ENCODE measurements around the gene STYXL2.

Gene STYXL2

GRCh38 chr1:167100730-167101129 is 6.9 kb downstream of the STYXL2 start:
- Histone ChIP-seq H3K4me3 (ENCODE audit: low read length) (no peak overlapping the region), H3K27me3 (ENCODE audit: control insufficient read depth, insufficient read depth, low read length) (no peaks in the 10 kb centered on the region), H3K9ac (ENCODE audit: low read length) (no peak overlapping the region), H3K36me3 (ENCODE audit: control insufficient read depth, insufficient read depth, low read length) (no peaks in the 10 kb centered on the region), H3K4me1 (ENCODE audit: control insufficient read depth, insufficient read depth, low read length) (no peaks in the 10 kb centered on the region), H3K9me3 (ENCODE audit: control insufficient read depth, low read length) (no peaks in the 10 kb centered on the region)

DNA sequence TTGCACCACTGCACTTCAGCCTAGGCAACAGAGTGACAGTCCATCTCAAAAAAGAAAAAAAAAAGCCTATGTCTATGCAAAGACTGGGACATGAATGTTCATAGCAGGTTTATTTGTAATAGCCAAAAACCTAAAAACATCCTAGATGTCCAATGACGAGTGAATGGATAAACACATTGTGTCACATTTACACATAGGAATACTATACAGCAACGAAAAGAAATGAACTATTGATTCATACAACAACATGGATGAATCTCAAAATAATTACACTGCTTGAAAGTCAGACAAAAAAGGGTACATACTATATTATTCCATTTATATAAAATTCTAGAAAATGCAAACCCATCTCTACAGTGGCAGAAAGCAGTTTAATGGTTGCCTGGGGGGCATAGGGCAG is 7.9 kb downstream of the STYXL2 start:
- H3K27me3 ChIP-seq (ENCODE audit: control insufficient read depth, insufficient read depth, low read length): no peaks in the 10 kb centered on the region
- H3K36me3 ChIP-seq (ENCODE audit: control insufficient read depth, insufficient read depth, low read length): no peaks in the 10 kb centered on the region
- H3K9ac ChIP-seq (ENCODE audit: low read length): no peak overlapping the region
- H3K4me3 ChIP-seq (ENCODE audit: low read length): no peak overlapping the region
- no peaks in the 10 kb centered on the region for H3K4me1 ChIP-seq (ENCODE audit: control insufficient read depth, insufficient read depth, low read length)
- no peaks in the 10 kb centered on the region for H3K9me3 ChIP-seq (ENCODE audit: control insufficient read depth, low read length)

DNA sequence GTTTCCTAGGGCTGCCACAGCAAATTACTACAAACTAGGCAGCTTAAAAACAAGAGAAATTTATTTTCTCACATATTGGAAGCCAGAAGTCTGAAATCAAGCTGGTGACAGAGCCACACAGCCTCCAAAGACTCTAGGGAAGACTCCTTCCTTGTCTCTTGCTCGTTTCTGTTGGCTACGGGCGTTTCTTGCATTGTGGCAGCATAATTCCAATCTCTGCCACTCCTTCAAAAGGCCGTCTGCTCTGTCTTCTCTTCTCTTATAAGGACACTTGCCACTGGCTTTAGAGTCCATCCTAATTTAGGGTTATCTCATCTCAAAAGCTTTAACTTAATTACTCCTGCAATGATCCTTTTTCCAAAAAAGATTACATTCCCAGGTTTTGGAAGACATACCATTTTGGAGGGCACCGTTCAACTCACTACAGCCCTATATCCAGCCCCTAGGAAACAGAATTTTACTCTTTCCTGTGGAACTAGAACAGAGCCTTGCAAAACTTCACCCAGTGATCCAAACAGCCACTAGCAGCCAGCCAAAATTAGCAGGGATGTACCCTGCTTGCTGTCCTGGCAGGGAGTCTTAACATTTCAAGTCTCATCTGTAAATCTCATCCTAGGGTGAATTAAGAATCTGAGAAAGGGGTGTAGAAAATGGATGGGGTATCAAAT is 9.2 kb downstream of the STYXL2 start:
- no peaks in the 10 kb centered on the region for H3K27me3 ChIP-seq (ENCODE audit: control insufficient read depth, insufficient read depth, low read length)
- no peak overlapping the region for H3K4me3 ChIP-seq (ENCODE audit: low read length)
- no peaks in the 10 kb centered on the region for H3K36me3 ChIP-seq (ENCODE audit: control insufficient read depth, insufficient read depth, low read length)
- no peaks in the 10 kb centered on the region for H3K9me3 ChIP-seq (ENCODE audit: control insufficient read depth, low read length)
- no peak overlapping the region for H3K9ac ChIP-seq (ENCODE audit: low read length)
- H3K4me1 ChIP-seq (ENCODE audit: control insufficient read depth, insufficient read depth, low read length): no peaks in the 10 kb centered on the region

DNA sequence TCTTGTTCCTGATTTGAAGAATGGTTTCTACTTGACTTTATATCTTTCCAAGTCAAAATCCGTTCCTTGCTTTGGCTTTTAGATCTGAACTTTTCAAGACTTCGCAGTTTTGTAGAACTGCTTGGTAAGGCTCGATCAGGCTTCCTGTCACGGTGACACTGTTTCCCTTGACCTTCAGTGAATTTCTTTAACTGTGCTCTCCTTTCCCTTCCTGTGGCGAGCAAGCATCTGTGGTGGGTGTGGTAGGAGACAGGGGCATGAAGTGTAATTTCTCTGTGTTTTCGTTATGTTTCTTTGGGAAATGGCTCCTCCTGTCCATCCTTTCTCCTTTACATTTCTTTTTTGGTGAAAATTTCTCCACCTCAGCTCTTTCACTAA is 10.4 kb downstream of the STYXL2 start:
- no peaks in the 10 kb centered on the region for H3K27me3 ChIP-seq (ENCODE audit: control insufficient read depth, insufficient read depth, low read length)
- no peak overlapping the region for H3K9ac ChIP-seq (ENCODE audit: low read length)
- no peaks in the 10 kb centered on the region for H3K36me3 ChIP-seq (ENCODE audit: control insufficient read depth, insufficient read depth, low read length)
- no peak overlapping the region for H3K4me3 ChIP-seq (ENCODE audit: low read length)
- no peaks in the 10 kb centered on the region for H3K9me3 ChIP-seq (ENCODE audit: control insufficient read depth, low read length)
- H3K4me1 ChIP-seq (ENCODE audit: control insufficient read depth, insufficient read depth, low read length): no peaks in the 10 kb centered on the region

DNA sequence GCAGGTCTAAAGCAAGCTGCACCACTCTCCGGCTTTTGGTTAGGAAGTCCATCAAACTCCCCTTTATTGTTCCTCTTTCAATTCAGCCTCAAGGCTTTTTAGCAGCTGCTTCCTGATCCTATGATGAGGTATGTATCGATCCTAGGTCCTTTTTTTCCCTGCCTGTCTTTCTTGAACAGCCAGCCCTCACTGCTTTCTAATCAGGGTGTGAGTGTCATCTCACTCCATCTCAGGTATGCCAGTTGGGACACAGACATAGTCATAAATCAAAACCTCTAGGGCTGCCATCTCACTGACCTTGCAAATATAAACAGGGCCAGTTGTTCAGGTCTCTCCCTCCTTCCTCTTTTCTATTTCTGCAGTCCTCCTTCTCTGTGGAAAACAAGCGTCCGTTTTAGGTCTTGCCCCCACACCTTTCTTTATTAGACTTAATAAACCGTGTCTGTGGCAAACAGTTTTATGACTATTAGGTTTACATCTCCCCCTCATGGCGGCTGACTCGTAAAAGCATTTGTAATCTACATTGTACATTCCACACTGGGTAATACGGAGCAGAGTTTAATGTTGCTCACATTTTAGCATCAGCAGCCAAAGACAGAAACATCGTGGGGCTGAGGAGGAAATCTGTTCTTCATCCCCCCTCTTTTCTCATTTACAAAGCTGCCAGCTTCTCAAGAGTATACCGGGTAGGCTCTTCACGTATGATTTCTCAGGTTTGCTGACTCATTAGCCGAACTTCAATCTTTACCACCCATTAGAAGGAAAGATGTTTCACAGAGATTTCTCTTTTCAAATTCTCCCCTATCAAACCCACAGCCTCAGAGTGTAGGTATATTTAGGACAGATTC is 11.6 kb downstream of the STYXL2 start:
- H3K4me3 ChIP-seq (ENCODE audit: low read length): no peak overlapping the region

GRCh38 chr1:167106119-167106461 is 12.2 kb downstream of the STYXL2 start:
- Histone ChIP-seq H3K4me3 (ENCODE audit: low read length) (no peak overlapping the region), H3K27me3 (ENCODE audit: control insufficient read depth, insufficient read depth, low read length) (no peaks in the 10 kb centered on the region), H3K9me3 (ENCODE audit: control insufficient read depth, low read length) (no peaks in the 10 kb centered on the region), H3K4me1 (ENCODE audit: control insufficient read depth, insufficient read depth, low read length) (no peaks in the 10 kb centered on the region), H3K9ac (ENCODE audit: low read length) (no peak overlapping the region), H3K36me3 (ENCODE audit: control insufficient read depth, insufficient read depth, low read length) (no peaks in the 10 kb centered on the region)

More for the DNA sequence above, 11.6 kb downstream of the STYXL2 start:
- Histone ChIP-seq H3K9ac (ENCODE audit: low read length) (no peak overlapping the region), H3K27me3 (ENCODE audit: control insufficient read depth, insufficient read depth, low read length) (no peaks in the 10 kb centered on the region), H3K9me3 (ENCODE audit: control insufficient read depth, low read length) (no peaks in the 10 kb centered on the region), H3K4me1 (ENCODE audit: control insufficient read depth, insufficient read depth, low read length) (no peaks in the 10 kb centered on the region), H3K36me3 (ENCODE audit: control insufficient read depth, insufficient read depth, low read length) (no peaks in the 10 kb centered on the region)

DNA sequence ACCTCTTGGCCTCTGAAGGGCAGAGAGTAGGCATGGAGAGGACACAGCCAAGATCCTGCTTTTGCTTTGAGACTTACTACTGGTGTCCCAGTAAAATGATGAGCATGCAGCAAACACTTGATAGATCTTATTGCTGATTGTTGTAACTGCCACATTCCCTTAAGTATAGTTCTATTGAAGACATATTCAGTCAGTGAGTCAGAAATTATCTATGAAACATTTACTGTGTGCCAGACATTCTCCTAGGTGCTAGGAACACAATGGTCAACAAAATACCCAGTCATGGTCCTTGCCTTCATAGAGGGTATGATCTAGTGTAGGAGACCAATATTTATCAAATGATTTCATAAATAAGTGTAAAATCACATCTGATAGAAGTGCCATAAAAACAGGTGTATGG is 13.6 kb downstream of the STYXL2 start:
- H3K9me3 ChIP-seq (ENCODE audit: control insufficient read depth, low read length): no peaks in the 10 kb centered on the region
- H3K9ac ChIP-seq (ENCODE audit: low read length): no peak overlapping the region
- no peak overlapping the region for H3K4me3 ChIP-seq (ENCODE audit: low read length)
- no peaks in the 10 kb centered on the region for H3K4me1 ChIP-seq (ENCODE audit: control insufficient read depth, insufficient read depth, low read length)
- no peaks in the 10 kb centered on the region for H3K27me3 ChIP-seq (ENCODE audit: control insufficient read depth, insufficient read depth, low read length)
- no peaks in the 10 kb centered on the region for H3K36me3 ChIP-seq (ENCODE audit: control insufficient read depth, insufficient read depth, low read length)

GRCh38 chr1:167109125-167109524 is 15.2 kb downstream of the STYXL2 start:
- Histone ChIP-seq H3K9ac (ENCODE audit: low read length) (no peak overlapping the region), H3K9me3 (ENCODE audit: control insufficient read depth, low read length) (no peaks in the 10 kb centered on the region), H3K4me1 (ENCODE audit: control insufficient read depth, insufficient read depth, low read length) (no peaks in the 10 kb centered on the region), H3K27me3 (ENCODE audit: control insufficient read depth, insufficient read depth, low read length) (no peaks in the 10 kb centered on the region), H3K36me3 (ENCODE audit: control insufficient read depth, insufficient read depth, low read length) (no peaks in the 10 kb centered on the region), H3K4me3 (ENCODE audit: low read length) (no peak overlapping the region)

GRCh38 chr1:167110586-167110985 is 16.7 kb downstream of the STYXL2 start:
- H3K4me1 ChIP-seq (ENCODE audit: control insufficient read depth, insufficient read depth, low read length): no peaks in the 10 kb centered on the region
- no peak overlapping the region for H3K4me3 ChIP-seq (ENCODE audit: low read length)
- no peaks in the 10 kb centered on the region for H3K36me3 ChIP-seq (ENCODE audit: control insufficient read depth, insufficient read depth, low read length)
- H3K9me3 ChIP-seq (ENCODE audit: control insufficient read depth, low read length): no peaks in the 10 kb centered on the region
- H3K9ac ChIP-seq (ENCODE audit: low read length): no peak overlapping the region
- no peaks in the 10 kb centered on the region for H3K27me3 ChIP-seq (ENCODE audit: control insufficient read depth, insufficient read depth, low read length)

DNA sequence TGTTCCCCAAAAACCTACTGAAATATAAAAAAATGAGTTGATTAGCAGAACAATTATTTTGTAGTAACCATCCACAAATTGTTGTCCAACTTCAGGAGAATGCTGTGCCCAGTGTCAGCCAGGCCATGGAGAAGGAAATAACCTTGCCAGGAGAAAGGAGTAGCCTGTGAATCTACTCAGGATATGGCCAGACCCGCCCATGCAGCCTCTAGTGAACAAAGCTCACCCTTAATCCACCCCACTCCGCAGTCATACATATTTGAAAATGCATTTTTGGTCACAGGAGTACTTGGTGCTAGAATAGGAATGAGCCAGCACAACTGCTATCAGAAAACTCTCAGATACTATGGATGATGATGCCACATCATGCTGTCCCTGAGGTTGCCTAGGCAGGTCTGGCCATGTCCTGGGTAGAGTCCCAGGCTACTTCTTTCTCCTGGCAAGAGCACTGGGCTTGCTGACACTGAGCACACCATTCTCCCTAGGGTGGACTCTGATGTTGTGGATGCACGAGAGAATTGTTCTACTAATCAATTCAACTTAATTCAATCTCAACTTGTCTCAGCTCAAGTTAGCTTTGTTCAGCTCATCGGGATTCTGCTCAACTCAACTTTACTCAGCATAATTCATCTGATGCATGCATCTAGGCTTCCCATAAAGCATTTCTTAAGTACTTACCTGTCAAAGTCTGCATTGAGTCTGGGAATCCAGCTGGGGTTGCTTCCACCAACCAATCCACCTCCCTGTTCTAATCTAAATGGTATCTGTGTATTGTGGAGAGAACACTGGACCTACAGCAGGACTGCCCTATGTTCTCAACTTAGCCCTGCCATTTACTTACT is 18.2 kb downstream of the STYXL2 start:
- Histone ChIP-seq H3K4me1 (ENCODE audit: control insufficient read depth, insufficient read depth, low read length) (no peaks in the 10 kb centered on the region), H3K9me3 (ENCODE audit: control insufficient read depth, low read length) (no peaks in the 10 kb centered on the region), H3K9ac (ENCODE audit: low read length) (no peak overlapping the region), H3K4me3 (ENCODE audit: low read length) (no peak overlapping the region), H3K27me3 (ENCODE audit: control insufficient read depth, insufficient read depth, low read length) (no peaks in the 10 kb centered on the region), H3K36me3 (ENCODE audit: control insufficient read depth, insufficient read depth, low read length) (no peaks in the 10 kb centered on the region)

- Histone ChIP-seq H3K9ac (ENCODE audit: low read length) (no peak overlapping the region), H3K36me3 (ENCODE audit: control insufficient read depth, insufficient read depth, low read length) (no peaks in the 10 kb centered on the region), H3K4me1 (ENCODE audit: control insufficient read depth, insufficient read depth, low read length) (no peaks in the 10 kb centered on the region), H3K4me3 (ENCODE audit: low read length) (no peak overlapping the region), H3K9me3 (ENCODE audit: control insufficient read depth, low read length) (no peaks in the 10 kb centered on the region), H3K27me3 (ENCODE audit: control insufficient read depth, insufficient read depth, low read length) (no peaks in the 10 kb centered on the region)
Observed at GRCh38 chr1:167114725-167115124, 20.9 kb downstream of the STYXL2 start.

DNA sequence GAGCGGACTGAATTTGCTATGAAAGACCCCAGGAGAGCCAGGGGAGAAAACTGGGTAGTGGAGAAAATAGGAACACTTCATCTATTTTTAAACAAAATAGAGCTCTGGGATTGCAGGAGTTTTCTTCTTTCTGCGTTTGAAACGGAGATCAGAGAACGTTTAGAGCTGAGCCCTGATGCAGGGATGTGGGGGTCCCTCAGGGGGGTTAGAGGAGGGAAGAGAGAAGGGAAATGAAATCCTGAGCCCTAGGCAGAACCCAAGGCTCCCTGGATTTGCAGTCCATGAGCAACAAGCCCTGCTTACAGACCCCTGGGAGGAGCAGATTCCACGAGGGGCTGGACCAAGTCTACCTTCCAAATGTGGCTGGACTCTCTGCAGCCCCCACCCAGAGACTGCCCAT is 21.8 kb downstream of the STYXL2 start:
- Histone ChIP-seq H3K4me1 (ENCODE audit: control insufficient read depth, insufficient read depth, low read length) (no peaks in the 10 kb centered on the region), H3K9ac (ENCODE audit: low read length) (no peak overlapping the region), H3K27me3 (ENCODE audit: control insufficient read depth, insufficient read depth, low read length) (no peaks in the 10 kb centered on the region), H3K4me3 (ENCODE audit: low read length) (no peak overlapping the region), H3K9me3 (ENCODE audit: control insufficient read depth, low read length) (no peaks in the 10 kb centered on the region), H3K36me3 (ENCODE audit: control insufficient read depth, insufficient read depth, low read length) (no peaks in the 10 kb centered on the region)
